ENCODE results near the gene LAG3.

DNA sequence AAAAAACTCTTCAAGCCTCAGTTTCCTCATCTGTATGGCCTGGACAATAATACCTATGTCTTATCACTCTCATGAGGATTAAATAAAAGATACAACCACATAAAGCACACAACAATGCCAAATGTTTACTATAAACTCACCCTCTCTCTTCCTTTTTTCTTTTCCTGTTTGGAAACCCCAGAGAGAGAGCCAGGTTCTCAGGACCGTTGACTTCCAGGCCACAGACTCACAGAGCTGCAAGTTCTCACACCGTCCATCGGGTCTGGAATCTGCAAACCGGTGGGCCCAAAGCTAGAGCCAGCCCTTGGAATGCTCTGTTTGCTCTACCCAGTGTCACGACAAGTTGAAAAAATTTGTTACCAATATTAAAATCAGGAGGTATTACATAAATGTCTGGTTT is 12.4 kb downstream of the LAG3 start:
- TF ChIP-seq CTCF (conservative IDR thresholded peaks at IDR 0.05; ENCODE audit: low read length) (no peak), EZH2phosphoT487 (IDR thresholded peaks at IDR 0.05; ENCODE audit: borderline replicate concordance) (no peak)

All from Loucy (cell line).